RWPE1 (cell line): Measurements from ENCODE around the gene LIPC.

Source experiments
- CTCF ChIA-PET: fragments of 350-600 bp; sonication (Branson Sonifier 250); formaldehyde crosslinking; extraction: SDS; loops from one replicate; lab custom pipeline; 2021; lab: Yijun Ruan, JAX
- POLR2A ChIA-PET: fragments of 400-600 bp; formaldehyde crosslinking; extraction: SDS; loops from one replicate; lab custom pipeline; 2020; ENCODE audit warnings: antibody characterized with exemption; ENCODE audit not compliant: low non-redundant PET; lab: Yijun Ruan, JAX
- DNase-seq: peaks from one replicate; pipeline ENCODE4 v3.0.0; 2012; ENCODE audit warnings: low spot score
- H3K27ac ChIP-seq: fragments of 450-650 bp; 2 replicates; pipeline ENCODE4 v1.5.1; 2017
- CTCF ChIP-seq: fragments of 450-650 bp; conservative IDR thresholded peaks from 2 replicates; pipeline ENCODE4 v1.5.1; 2017; ENCODE audit warnings: low read depth, mild to moderate bottlenecking

Gene LIPC

GRCh38 chr15:58537033-58537432, 105.2 kb downstream of the LIPC start:
- TF ChIP-seq CTCF = no peak
- no peak for DNase-seq
- POLR2A ChIA-PET = no interaction called here
- CTCF ChIA-PET = no interaction called here
- no peak overlapping the region for H3K27ac ChIP-seq

- ChIA-PET POLR2A (no interaction called here), CTCF (no interaction called here)
- H3K27ac ChIP-seq = no peak overlapping the region
- TF ChIP-seq CTCF = no peak
- no peak for DNase-seq
Observed at GRCh38 chr15:58538225-58538727, 106.5 kb downstream of the LIPC start.

GRCh38 chr15:58538901-58539300, 107.1 kb downstream of the LIPC start:
- no peak for DNase-seq
- POLR2A ChIA-PET = no interaction called here
- TF ChIP-seq CTCF = no peak
- H3K27ac ChIP-seq = no peak overlapping the region
- CTCF ChIA-PET = no interaction called here

- no peak for TF ChIP-seq CTCF
- no peak for DNase-seq
- no peak overlapping the region for H3K27ac ChIP-seq
- ChIA-PET POLR2A (no interaction called here), CTCF (no interaction called here)
Observed at GRCh38 chr15:58539548-58539947, 107.8 kb downstream of the LIPC start.

- no peak for TF ChIP-seq CTCF
- POLR2A ChIA-PET = no interaction called here
- DNase-seq = no peak
- CTCF ChIA-PET = no interaction called here
- H3K27ac ChIP-seq = no peak overlapping the region
Observed at GRCh38 chr15:58541410-58542087, 109.8 kb downstream of the LIPC start.

GRCh38 chr15:58543664-58544335, 112.0 kb downstream of the LIPC start:
- CTCF ChIA-PET = no interaction called here
- POLR2A ChIA-PET = no interaction called here
- no peak for DNase-seq
- TF ChIP-seq CTCF = no peak
- no peak overlapping the region for H3K27ac ChIP-seq
